Measurements from ENCODE around the gene INSIG2. TPM values are rescaled to one million over a fixed set of nuclear protein-coding genes. Genes with fewer than 3 reads are reported as not detected.

INSIG2 gene
- total and polyA plus RNA-seq, 2 of the 8 experiments (the other 6 are each of a cell fraction or from before 2014, with no cell fraction given), result 7.0 to 11.2 TPM

GRCh38 chr2:118146315-118147283 is 58.3 kb downstream of the INSIG2 start:
- H3K14ac ChIP-seq (ENCODE audit: insufficient read length), result no peak overlapping the region
- H2BK15ac ChIP-seq (ENCODE audit: low read length), result no peak overlapping the region
- 91% methylated on average over 11 of the region's 11 CpGs; no CpG with 5 or more reads in 1 of the 2 experiments for WGBS, 2 experiments (ENCODE audit: extremely low coverage in 1 of 2, insufficient coverage in 1 of 2, insufficient read length in 1 of 2, insufficient replicate concordance in 2 of 2, low coverage in 1 of 2, low lambda C conversion rate in 2 of 2, missing lambda C conversion rate in 1 of 2)
- CTCF ChIA-PET (ENCODE audit: partially characterized antibody), result interaction anchor here (1.3 to 1.6 kb wide), 2 partner anchors 18 to 114 kb away, joined by 3 to 4 read pairs; no protein-coding TSS in a partner anchor
- no peaks in the 10 kb centered on the region for H3K79me1 ChIP-seq (ENCODE audit: low read depth, low read length)
- no peak overlapping the region for H3K4me3 ChIP-seq (ENCODE audit: extremely low read depth in 1 of 4, insufficient read depth in 2 of 4, low read depth in 3 of 4, low read length in 4 of 4)
- POLR2A ChIA-PET (ENCODE audit: partially characterized antibody), result interaction anchor here (1.0 kb wide), 1 partner anchor 10 kb away, joined by 3 read pairs; no protein-coding TSS in a partner anchor
- H2AK5ac ChIP-seq (ENCODE audit: low read depth, low read length), result no peak overlapping the region
- no peak overlapping the region for H2AFZ ChIP-seq (ENCODE audit: low read length)
- DNase-seq (ENCODE audit: low read depth in 1 of 2, low spot score in 2 of 2), result no peak
- no peak overlapping the region for H3K27ac ChIP-seq (ENCODE audit: low read depth, low read length)
- H3K4me1 ChIP-seq (replicated peaks in 1 of 4; ENCODE audit: control insufficient read depth in 3 of 4, insufficient read depth in 4 of 4, low read length in 3 of 4), result no peaks in the 10 kb centered on the region; a peak in 1 of 7 replicates
- H3K27me3 ChIP-seq (replicated peaks in 1 of 4; ENCODE audit: control insufficient read depth in 3 of 4, extremely low read depth in 1 of 4, insufficient read depth in 3 of 4, low read length in 3 of 4), result no peaks in the 10 kb centered on the region
- TF ChIP-seq TAF7 (optimal IDR thresholded peaks at IDR 0.05; ENCODE audit: borderline replicate concordance, low read depth, low read length), result no peak
- no peak for TF ChIP-seq PHF8 (conservative IDR thresholded peaks at IDR 0.05; ENCODE audit: low read depth, low read length)
- H2BK5ac ChIP-seq (ENCODE audit: low read depth, low read length), result no peak overlapping the region
- H4K91ac ChIP-seq (replicated peaks; ENCODE audit: insufficient read length, low read length), result no peak overlapping the region
- no peak overlapping the region for H3K4me2 ChIP-seq (ENCODE audit: insufficient read depth in 1 of 2, low read depth in 2 of 2, low read length in 2 of 2)
- H3K79me2 ChIP-seq (ENCODE audit: control insufficient read depth in 1 of 2, insufficient read depth in 2 of 2, low read length in 2 of 2), result no peaks in the 10 kb centered on the region
- no peak overlapping the region for H2BK120ac ChIP-seq (replicated peaks; ENCODE audit: low read depth, low read length)
- no peak overlapping the region for H4K8ac ChIP-seq (ENCODE audit: extremely low read depth, insufficient read depth, low read length)
- H4K5ac ChIP-seq (ENCODE audit: insufficient read length, low read depth, low read length), result no peak overlapping the region
- H2BK12ac ChIP-seq (ENCODE audit: low read depth, low read length), result no peak overlapping the region
- H4K20me1 ChIP-seq (replicated peaks in 1 of 2; ENCODE audit: control insufficient read depth in 1 of 2, insufficient read depth in 2 of 2, low read length in 2 of 2), result no peaks in the 10 kb centered on the region
- H3K36me3 ChIP-seq (ENCODE audit: control insufficient read depth in 2 of 4, insufficient read depth in 4 of 4, low read length in 3 of 4), result no peaks in the 10 kb centered on the region
- H3K23me2 ChIP-seq (ENCODE audit: low read depth, low read length), result no peaks in the 10 kb centered on the region
- no peak for FAIRE-seq
- H3K9me3 ChIP-seq (ENCODE audit: insufficient read depth in 2 of 2, low read depth in 1 of 2, low read length in 1 of 2), result no peaks in the 10 kb centered on the region; a peak in 1 of 4 replicates
- H3K18ac ChIP-seq (ENCODE audit: extremely low read depth, low read length), result no peak overlapping the region
- H3K23ac ChIP-seq (ENCODE audit: insufficient read length), result no peak overlapping the region
- H3K9ac ChIP-seq (replicated peaks in 1 of 4; ENCODE audit: extremely low read depth in 1 of 4, low read depth in 3 of 4, low read length in 3 of 4), result no peak overlapping the region
- no peak overlapping the region for H2BK20ac ChIP-seq (ENCODE audit: low read length)
- H3K4ac ChIP-seq (replicated peaks; ENCODE audit: insufficient read length, low read depth, low read length), result no peak overlapping the region
- H3K56ac ChIP-seq (replicated peaks; ENCODE audit: insufficient read length, low read depth, low read length), result no peak overlapping the region
